Right ventricle myocardium inferior (tissue), 1 donor: Measurements from ENCODE around the gene SCRT2. TPM values are rescaled to one million over a fixed set of nuclear protein-coding genes. Genes with fewer than 3 reads are reported as not detected.

Source experiments
- ATAC-seq: fragments of 200-7000 bp; cut with Tn5 transposase; one replicate; pipeline ENCODE4 v1.9.1; 2020; ENCODE audit warnings: mild to moderate bottlenecking, moderate library complexity
- DNase-seq: peaks from one replicate; pipeline ENCODE4 v3.0.0; 2021; ENCODE audit errors: missing footprints
- intact Hi-C: fragments of 100-400 bp; cut with DNase I; formaldehyde crosslinking; loops from one replicate; pipeline ENCODE4 v1.11.0; 2022
- total RNA-seq: library from RNA; stranded (reverse); fragmentation: NEBNext Ultra II Directional; extraction: Animal tissue kit (Norgen Biotek cat#: 25700); gene quantifications from one replicate; pipeline ENCODE4 v1.2.1, GENCODE V29; 2021
- donor health status: DM: no; HTN: yes; CAD: no; lungs with severe emphysema.

The SCRT2 gene
- total RNA-seq, 1 donor from 2014 or later: not detected

DNA sequence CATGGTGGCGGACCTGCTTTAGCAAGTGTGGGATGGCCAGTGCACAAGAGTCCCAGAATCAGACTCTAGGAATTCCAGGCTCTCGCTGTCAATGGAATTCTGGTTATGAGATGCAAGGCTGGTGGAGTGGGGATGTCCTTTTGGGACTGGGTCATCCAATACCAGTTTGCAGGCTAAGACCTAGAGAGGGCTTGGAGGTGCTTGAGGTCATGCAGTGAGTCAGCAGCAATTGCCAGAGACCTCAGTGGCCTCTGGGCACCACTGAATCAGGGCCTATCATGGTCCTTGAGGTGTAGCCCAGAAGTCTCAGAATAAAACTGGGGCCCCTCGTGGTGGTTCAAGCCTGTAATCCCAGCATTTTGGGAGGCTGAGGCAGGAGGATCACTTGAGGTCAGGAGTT lies 1.4 kb upstream of the SCRT2 start:
- DNase-seq: no peak
- intact Hi-C loops: no loop called here
- no peak for ATAC-seq

DNA sequence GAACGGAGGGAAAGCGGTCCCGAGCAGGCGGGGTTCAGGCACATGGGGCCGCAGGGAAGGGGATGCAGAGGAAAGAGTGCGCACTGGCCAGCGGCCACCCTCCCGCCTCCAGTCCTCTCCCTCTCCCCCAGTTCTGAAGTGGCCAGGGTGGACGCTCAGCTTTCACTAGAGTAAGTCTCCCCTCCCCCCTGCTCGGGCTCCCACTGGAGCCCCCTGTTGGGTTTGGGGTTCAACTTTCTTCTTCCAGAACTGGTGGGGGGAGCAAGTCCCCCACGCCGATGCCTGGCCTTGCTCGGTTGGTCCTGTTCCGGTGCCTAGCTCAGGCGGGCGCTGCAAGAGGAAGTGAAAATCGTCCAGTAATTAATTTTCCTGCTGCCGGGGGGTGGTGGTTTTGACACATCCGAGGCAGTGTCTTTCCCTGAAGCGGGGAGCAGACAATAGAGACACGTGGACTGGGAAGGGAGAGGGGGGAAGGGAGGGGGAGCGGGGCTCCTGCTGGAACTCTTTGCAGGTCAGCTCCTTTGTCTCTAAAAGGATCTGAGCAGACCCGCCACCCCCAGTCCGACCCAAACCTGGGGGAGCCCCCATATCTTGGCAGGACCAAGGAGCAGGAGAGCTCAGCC lies 824 bp upstream of the SCRT2 start:
- ATAC-seq (no peak), DNase-seq (no peak)
- intact Hi-C loops: no loop called here

DNA sequence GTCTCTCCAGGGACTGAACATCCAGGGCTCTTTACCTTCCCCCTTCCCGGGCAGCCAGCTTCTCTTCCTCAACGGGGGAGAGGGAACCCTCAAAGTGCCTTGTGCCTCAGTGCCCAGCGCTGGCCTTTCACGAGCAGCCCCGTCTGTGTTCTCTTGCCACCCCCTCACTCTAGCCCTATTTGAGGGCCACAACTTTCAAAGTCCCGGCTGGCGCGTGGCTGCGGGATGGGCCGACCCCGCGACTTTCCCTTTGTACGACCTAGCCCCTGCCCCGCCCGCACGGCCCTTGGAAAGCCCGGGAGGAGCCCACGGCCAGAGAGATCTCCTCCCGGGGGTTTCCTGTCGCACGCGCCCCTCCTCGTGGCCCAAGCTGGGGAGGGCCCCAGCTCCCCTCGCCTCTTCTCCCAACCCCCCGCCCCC lies 559 bp downstream of the SCRT2 start:
- DNase-seq (no peak), ATAC-seq (no peak)
- intact Hi-C loops: no loop called here

DNA sequence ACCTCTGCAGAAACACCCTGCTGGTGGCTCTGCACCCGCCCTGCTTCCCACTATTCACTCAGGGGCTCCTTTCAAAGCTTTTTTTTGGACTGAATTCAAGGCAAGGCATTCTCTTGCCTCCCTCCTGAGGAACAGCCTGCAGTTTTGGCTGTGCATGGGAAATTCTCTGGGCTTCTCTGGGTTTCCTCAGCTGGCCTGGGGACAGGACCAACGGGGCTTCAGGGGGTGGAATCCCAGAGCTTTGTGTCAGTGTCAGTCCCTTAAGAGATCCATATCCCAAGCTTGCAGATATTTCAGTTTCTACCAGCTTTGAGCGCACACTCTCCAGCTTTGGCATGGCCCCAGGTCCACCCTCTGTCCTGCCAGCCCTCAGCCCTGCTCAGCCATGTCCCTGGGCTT lies 2.0 kb downstream of the SCRT2 start:
- ATAC-seq: no peak
- no peak for DNase-seq
- intact Hi-C loops: no loop called here

DNA sequence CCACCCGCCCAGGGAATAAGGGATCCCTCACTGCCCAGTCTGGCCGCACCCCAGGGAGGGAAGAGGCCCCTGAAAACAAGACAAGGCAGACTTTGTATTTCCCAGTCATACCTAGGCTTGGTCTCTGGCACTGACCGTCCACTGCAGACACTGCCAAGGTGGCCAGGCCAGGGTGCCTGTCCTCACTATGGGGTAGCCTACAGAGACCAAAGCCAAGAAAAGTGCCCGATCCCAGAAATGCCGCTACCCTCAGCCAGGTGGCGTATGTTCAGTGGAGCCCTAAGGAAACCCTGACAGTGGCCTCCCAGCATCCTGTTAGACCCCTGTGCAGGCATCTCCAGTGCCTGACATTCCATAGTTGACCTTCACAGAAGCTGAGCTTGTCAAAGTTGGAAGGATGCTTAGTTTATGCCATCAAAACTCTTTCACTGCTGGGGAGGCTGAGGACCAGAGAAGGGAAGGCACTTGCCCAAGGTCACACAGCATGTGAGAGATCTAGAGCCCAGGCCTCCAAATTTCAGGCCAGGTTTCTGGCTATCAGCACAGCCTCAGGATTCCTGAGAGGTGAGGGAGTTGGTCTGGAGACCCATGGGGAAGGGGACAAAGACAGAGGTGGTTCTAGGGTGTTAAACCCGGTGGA lies 2.5 kb downstream of the SCRT2 start:
- DNase-seq: no peak
- ATAC-seq: no peak
- intact Hi-C loops: no loop called here

DNA sequence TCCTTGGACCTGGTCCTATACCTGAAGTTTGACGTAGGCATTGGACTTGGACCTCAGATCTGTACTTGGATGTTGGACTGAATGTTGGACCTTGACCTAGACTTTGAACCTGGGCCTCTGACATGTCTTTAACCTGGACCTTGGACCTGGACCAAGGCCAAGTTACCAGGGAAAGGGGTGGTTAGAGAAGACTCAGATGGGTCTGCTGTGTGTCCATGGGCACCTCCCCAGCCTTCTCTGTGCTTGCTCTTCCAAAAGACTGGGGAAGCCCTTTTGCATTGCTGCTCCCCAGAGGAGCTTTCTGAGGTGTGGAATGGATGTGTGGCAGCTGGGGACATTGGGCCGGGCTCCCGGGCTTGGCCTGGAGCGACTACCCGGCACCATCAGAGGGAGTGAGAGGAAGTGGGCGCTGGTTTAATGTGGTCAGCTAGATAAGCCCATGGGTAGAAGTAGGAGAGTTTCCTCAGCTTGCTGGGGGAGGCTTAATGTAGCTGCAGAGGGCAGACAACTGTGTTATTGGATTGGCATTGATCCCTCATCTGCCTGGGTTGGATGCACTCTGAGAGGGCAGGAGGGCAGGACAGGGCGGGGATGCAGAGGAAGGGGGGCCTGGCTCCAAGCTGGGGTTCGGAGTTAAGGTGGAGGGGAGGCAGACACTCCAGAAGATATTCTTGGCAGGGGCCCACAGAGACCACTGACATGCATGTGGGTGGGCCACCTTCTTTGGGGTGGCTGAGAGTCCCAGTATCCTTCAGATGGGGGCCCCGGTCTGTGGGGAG lies 4.2 kb downstream of the SCRT2 start:
- DNase-seq (no peak), ATAC-seq (no peak)
- intact Hi-C loops: no loop called here

DNA sequence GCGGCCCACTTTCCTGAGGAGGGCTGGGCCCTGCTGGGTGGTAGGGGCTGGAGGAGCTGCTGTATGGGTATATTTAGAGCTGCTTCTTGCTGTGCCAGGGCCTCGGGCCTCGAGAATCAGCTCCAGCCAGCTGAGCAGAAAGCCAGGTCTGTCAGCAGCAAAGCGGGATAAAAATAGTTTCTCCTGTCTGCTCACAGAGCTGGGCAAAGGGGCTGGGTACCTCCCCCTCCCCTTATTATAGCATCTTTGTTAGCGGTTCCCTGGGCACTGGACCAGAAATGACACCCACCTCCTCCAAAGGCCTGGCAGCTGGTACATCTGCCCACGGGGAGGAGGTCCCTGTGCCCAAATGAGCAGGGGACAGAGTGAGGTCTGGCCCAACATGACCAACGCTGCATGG lies 6.0 kb downstream of the SCRT2 start:
- ATAC-seq (peak; percentile 70), DNase-seq (no peak)
- intact Hi-C loops: loop anchor here (5.0 kb wide), 1 partner anchor 33 kb away; no protein-coding TSS in a partner anchor

DNA sequence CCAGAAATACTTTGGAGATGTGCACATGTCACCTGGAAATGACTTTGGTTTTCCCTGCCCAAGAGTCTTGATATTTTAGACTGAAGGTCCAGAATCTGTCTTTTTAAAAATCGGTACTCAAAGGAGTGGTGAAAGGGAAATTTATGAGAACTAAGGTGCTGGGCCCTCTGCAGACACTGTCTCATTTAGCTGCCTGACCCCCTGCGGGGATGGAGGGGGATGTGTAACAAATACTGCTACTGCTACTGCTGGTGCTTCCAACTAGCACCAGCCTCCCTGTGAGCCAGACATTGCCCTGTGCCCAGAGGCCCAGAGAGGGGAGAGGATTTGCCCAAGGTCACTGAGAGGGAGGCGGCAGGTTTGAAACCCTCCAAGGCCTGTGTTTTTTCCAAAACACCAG lies 7.0 kb downstream of the SCRT2 start:
- intact Hi-C loops: loop anchor here (1.0 to 5.0 kb wide), 2 partner anchors 15 to 34 kb away; partner anchors contain the start of gene SRXN1
- peak; percentile 41 for ATAC-seq
- no peak for DNase-seq

DNA sequence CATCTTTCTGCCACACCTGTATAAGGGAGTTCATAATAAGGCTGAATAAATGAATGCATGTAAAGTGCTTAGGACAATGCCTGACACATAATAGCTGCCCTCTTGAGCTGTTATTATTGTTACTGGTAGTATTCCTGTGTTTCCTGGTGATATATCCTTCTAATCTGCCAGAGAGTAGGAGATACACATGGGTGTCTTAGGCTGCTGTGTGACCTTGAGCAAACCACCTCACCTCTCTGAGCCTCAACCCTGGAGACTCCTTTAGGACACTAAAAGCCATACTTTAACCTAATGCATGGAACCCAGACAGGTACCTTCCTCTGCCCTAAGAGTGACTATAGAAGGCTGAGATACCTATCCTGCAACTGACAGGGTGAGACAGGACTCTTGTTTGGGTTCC lies 7.6 kb downstream of the SCRT2 start:
- intact Hi-C loops: loop anchor here (1.0 to 5.0 kb wide), 2 partner anchors 15 to 34 kb away; partner anchors contain the start of gene SRXN1
- no peak for ATAC-seq
- no peak for DNase-seq

DNA sequence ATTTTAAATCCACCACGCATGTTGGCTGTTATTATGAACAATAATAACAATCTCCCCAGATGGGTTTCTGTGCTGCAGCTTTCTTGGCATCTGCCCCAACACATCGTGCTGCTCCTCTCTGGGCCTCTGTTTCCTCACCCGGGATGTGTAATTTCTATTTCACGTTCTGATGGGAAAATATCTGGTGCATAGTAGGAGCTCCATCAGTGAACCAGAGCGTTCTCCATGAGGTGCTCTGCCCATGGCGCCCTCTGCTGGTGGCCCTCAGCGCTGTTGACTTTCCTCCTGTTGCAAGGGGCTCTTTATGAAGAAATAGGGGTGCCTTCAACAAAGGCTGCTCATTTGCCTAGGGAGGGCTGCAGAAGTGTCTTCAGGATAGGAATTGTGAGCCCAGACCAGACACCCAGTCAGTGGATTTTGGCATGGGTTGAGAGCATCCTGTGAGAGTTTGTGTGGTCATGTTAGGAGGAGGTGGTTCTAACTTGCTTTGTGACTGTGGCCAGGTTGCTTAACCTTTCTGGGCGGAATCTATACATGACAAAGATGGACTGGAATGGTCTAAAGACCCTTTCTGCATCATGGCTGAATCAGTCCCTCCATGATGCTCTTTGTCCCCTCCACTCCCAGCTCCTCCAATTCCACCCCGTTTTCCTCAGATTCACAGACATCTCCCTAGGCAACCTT lies 8.1 kb downstream of the SCRT2 start:
- DNase-seq (peak; percentile 82), ATAC-seq (no peak)
- intact Hi-C loops: loop anchor here (1.0 to 5.0 kb wide), 2 partner anchors 14 to 35 kb away; partner anchors contain the start of gene SRXN1

DNA sequence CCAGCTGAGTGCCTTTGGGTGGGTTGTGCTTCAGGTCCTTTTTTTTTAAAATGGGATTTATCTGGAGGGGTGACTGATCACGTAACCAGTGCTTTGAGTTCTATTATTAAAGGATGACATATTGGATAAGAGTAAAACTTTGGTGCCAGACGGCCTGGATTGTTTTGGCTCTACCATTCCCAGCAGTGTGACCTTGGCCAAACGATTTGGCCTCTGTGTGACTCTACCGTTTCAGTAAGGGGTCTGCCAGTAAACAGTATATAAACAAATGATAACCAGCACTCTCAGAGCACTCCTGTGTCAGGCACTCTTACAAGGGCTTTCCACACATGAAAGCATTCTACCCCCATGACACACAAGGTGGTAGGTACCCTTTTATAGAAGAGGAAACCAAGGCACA lies 8.7 kb downstream of the SCRT2 start:
- peak; percentile 66 for ATAC-seq
- no peak for DNase-seq
- intact Hi-C loops: loop anchor here (5.0 kb wide), 1 partner anchor 35 kb away; no protein-coding TSS in a partner anchor

DNA sequence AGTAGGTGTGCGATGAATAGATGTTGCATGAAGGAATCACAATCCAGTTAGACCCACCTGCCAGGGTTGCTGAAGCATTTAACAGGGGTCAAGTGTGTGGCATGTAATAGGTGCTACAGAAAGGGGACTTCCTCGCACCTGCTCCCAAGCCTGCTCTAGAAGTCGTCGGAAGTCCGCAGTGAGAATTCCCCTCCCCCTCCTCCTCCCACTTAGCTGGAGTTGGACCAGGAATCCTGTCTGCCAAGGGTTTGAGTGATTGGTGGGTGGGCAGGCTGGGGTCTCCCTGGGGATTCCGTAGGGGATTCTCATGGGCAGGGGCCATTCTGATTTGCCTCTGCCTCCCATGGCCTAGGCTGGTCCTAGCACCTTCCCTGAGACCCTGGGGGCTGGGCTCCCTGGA lies 10.3 kb downstream of the SCRT2 start:
- DNase-seq: no peak
- no peak for ATAC-seq
- intact Hi-C loops: loop anchor here (5.0 kb wide), 1 partner anchor 37 kb away; no protein-coding TSS in a partner anchor

DNA sequence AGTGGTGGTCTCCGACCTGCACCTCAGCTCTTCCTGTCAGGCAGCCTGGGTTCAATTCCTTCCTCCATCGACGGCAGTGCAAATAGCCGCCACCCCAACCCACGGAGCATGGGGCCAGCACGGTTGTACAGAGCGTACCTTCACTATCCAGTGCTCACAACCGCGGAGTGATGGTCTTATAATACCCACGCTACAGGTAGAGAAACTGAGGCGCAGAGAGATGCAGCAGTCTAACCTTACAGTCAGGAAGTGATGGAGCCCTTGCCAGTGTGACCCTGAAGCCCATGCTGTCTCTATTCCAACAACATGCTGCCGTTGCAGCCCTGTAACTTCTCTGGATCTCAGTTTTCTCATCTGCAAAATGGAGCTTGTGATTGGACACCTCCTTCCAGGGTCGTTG lies 11.0 kb downstream of the SCRT2 start:
- DNase-seq (no peak), ATAC-seq (no peak)
- intact Hi-C loops: no loop called here

DNA sequence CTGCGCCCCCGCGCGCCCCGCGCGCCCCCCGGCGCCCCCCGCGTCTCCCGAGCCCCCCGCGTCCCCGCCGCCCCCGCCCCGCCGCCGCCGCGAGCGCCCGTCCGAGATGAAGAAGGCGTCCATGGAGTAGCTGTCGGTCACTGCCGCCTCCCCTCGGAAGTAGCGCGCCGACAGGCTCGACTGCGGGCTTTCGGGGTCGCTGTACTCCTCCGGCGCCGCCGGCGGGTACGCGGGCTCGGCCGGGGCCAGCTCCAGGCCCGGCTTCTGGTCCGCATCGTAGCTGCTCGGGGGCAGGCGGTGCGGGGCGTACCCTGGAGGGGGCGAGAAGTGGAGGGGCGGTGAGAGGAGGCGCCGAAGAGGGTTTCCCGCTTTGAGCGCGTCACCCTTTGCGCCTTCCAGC lies 11.5 kb downstream of the SCRT2 start:
- intact Hi-C loops: no loop called here
- ATAC-seq (no peak), DNase-seq (no peak)

DNA sequence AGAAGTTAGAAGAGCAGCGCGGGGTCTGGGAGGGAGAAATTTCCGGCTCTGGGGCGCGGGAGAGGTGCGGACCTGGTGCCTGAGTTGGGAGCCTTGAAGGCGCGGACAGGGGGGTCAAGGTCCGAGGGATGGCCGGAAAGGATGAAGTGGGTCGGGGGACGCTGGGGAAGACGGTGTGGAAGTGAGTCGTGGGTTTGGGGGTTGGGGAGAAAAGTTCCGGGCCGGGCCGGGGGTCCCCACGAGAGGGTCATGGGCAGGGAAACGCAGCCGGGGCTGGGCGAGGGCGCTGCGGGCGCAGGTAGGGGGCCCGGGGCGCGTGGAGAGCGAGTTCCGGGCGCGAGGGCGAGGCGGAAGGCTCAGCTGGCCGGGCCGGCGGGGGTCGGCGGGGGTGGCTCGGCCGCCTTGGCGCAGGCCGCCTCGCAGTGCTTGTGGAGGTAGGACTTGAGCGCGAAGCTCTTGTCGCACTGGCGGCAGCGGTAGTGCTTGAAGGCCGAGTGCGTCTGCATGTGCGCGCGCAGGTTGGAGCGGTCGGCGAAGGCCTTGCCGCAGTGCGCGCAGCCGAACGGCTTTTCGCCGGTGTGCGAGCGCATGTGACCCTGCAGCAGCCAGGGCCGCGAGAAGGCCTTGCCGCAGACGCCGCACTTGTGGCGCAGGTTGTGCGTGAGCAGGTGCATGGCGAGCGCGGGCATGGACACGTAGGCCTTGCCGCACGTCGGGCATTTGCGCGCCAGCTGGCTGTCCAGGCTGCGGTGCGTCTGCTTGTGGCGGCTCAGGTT lies 12.1 kb downstream of the SCRT2 start:
- ATAC-seq (no peak), DNase-seq (no peak)
- intact Hi-C loops: no loop called here

DNA sequence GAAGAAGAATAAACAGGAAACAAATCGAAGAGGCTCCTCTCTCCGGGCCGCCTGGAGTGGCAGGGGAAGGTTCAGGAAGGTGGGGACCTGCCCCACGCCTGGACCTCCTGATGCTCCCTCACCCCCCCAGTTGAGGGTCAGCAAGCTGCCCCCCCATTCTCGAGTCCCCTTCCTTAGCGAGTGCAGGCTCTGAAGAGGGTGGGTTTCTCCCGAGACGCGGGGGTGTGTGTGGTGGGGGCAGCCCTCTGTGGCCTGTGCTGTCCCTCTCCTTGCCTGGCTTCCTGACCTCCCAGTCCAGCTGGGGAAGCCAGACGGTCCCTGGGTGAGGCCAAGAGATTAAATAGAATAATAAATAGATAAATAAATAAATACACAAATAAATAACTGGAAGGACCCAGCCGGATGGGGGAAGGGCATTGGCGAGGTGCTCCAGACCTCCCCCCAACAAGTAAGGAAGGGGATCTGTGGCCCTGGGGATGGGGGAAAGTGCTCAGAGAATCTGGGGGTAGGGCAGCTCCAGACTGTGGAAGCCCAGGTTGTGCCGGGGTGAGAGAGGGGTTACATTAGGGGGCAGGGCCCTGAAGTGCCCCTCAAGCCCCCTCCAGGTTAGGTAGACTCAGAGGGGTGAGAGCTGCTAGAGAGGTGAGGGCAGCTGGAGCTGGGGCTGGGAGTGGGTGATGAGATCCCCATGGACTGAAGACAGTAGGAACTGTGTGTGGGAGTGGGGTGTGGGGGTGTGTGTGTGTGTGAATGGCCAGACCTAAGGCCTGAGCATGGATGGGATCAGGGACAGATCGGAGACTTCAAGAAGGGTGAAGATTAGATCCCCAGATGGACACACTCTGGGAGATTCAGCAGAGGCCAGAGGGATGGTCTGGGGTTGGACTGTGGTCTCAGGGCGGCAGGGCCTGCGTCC lies 13.1 kb downstream of the SCRT2 start:
- DNase-seq: no peak
- intact Hi-C loops: no loop called here
- no peak for ATAC-seq

DNA sequence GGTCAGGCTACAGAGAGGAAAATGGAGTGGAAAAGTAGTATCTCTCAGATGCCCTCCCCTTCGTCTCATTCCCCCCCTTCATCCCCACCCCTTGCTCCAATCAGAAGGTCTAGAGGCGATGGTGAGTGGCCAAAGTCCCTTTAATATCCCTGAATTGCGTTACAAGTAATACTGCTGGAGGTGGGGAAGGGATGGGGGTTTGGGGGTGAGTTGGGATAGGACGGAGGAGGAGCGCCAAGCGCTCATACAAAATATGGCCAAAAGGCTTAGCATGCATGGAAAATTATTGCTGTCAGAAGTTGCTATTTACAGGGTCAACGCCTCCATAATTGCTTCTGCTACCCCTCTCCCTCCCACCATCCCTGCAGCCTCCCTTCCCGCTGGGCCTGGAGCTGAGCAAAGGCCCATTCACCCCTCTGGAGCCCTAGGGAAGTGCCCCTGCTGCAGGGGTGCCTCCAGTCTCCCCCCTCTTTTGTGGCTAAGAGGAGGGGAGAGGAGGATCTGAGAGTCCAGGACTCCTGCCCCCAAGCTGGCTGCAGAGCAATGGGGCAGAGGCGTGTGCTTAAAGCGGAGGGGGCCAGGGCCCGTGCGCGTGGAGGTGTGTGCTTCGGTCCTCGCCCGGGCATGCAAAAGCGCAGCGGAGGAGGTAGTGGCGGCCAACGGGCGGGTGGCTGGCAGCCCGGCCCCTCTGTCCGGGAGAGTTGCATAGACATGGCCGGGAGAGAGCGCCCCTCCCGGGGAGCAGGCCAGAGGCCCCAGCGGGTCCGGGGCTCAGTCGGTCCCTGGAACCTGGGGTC lies 13.9 kb downstream of the SCRT2 start:
- ATAC-seq (no peak), DNase-seq (no peak)
- intact Hi-C loops: no loop called here
